ENCODE data around the gene ANKRD65.

DNA sequence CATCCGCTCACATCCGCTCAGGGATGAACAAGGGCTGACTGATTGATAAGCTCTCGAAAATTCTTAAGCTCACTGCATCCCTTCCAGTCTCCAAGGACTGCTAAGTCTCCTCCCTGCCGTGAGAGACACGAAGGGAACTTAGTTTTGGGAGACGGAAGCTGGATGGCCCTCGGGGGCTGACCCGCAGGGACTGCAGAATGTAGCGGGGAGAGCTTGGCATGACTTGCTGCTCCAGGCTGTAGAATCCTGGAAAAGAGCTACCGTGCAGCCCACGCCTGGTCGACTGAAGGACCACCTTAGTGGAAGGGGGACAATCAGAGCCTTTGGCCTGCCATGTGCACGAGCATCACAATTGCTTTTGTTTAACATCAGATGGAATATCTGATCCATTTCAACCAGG is 5.3 kb downstream of the ANKRD65 start:
- TF ChIP-seq, protein P1, sequence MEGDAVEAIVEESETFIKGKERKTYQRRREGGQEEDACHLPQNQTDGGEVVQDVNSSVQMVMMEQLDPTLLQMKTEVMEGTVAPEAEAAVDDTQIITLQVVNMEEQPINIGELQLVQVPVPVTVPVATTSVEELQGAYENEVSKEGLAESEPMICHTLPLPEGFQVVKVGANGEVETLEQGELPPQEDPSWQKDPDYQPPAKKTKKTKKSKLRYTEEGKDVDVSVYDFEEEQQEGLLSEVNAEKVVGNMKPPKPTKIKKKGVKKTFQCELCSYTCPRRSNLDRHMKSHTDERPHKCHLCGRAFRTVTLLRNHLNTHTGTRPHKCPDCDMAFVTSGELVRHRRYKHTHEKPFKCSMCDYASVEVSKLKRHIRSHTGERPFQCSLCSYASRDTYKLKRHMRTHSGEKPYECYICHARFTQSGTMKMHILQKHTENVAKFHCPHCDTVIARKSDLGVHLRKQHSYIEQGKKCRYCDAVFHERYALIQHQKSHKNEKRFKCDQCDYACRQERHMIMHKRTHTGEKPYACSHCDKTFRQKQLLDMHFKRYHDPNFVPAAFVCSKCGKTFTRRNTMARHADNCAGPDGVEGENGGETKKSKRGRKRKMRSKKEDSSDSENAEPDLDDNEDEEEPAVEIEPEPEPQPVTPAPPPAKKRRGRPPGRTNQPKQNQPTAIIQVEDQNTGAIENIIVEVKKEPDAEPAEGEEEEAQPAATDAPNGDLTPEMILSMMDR (IDR thresholded peaks at IDR 0.05): no peak
- no peak for TF ChIP-seq POLR2A (IDR thresholded peaks at IDR 0.05)

Data from body of pancreas (tissue), 4 donors.